Fibroblast of villous mesenchyme (primary cell): ENCODE measurements around the gene NSDHL. TPM values are rescaled to one million over a fixed set of nuclear protein-coding genes. Genes with fewer than 3 reads are reported as not detected.

ENCODE experiments used
- DNase-seq: peaks from one replicate; pipeline ENCODE4 v3.0.0-alpha.2; 2010; ENCODE audit warnings: low read depth
- H3K4me3 ChIP-seq: 2 replicates; pipeline ENCODE4 v1.5.1; 2011; ENCODE audit warnings: low read depth, mild to moderate bottlenecking, low read length
- CTCF ChIP-seq: IDR thresholded peaks from 2 replicates; pipeline ENCODE4 v1.5.1; 2012; ENCODE audit warnings: low read depth, mild to moderate bottlenecking, low read length; ENCODE audit not compliant: insufficient read depth
- total RNA-seq: library from RNA; depleted of rRNA; stranded (reverse); fragments of >200 nt; gene quantifications from 2 replicates; pipeline ENCODE4 v1.2.3, GENCODE V29; 2012

NSDHL gene
- total RNA-seq, 1 donor: 28.5 TPM

GRCh38 chrX:152892999-152893891 lies 62.4 kb downstream of the NSDHL start:
- no peak for DNase-seq
- H3K4me3 ChIP-seq: no peak overlapping the region
- TF ChIP-seq CTCF: no peak

GRCh38 chrX:152893980-152894610 lies 63.2 kb downstream of the NSDHL start:
- TF ChIP-seq CTCF: no peak
- no peak for DNase-seq
- H3K4me3 ChIP-seq: no peak overlapping the region

DNA sequence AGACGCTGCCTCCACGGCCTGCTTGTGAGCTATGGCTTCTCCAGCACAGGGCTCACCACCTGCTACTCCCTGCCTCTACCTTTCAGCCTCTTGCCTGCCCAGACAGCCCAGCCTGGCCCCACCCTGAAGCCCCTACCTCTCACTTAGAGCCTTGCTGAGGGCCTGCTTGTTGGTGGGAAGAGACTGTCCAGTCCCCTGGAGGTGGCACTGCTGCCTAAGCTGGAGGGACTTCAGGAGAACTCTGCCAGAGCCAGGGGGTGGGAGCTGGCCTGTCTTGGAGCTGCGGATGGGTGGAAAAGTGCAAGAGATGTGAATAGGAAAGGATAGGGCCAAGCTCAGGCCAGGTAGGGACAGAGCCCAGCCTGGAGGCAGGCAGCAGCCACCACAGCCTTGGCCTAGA lies 64.3 kb downstream of the NSDHL start:
- TF ChIP-seq CTCF: no peak
- no peak overlapping the region for H3K4me3 ChIP-seq

DNA sequence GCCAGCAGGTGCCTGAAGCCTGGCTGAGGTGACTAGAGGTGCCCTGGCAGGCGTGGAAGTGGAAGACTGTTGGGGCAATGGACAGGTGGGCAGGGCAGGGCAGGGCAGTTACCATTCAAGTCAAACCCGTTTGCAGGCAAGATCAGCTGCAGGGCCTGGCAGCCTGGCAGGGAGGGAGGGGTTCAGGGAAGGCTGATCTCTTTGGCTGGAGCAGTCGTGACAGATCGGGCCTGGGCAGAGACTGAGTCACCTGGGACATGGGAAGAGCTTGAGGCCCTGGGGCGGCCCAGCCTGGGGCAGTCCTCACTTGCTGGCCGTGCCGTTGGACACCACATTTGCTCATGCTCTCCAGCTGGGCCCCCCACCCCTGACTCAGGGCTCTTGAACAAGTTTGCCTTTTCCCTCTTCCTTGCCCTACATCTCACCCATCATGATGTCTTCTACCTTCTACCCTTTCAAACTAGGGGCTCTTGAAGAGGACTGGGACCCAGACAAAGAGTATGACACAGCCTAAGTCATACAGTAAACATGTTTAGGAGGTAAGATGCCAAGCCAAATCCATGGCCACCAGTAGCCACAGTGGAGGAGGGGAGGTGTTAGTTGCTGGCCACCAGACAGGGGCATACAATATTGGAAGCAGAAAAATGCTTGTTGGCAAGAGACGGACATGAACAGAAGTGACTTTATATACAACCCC lies 65.0 kb downstream of the NSDHL start:
- TF ChIP-seq CTCF: no peak
- DNase-seq: no peak
- no peak overlapping the region for H3K4me3 ChIP-seq

More for the DNA sequence above, 64.3 kb downstream of the NSDHL start:
- DNase-seq: no peak

GRCh38 chrX:152896450-152896849 lies 65.6 kb downstream of the NSDHL start:
- TF ChIP-seq CTCF: no peak
- DNase-seq: no peak

GRCh38 chrX:152897222-152898131 lies 66.6 kb downstream of the NSDHL start, which contains the start of gene ZNF185:
ZNF185 (plus strand) TSS chrX:152898067; CDS start chrX:152914490, 16,423 bp downstream.
- H3K4me3 ChIP-seq: peak within 1 kb of the TSS; percentile 43
- no peak for TF ChIP-seq CTCF
- peak; percentile 12 for DNase-seq

More at GRCh38 chrX:152896450-152896849, 65.6 kb downstream of the NSDHL start:
- H3K4me3 ChIP-seq: no peak overlapping the region
